GM18907 (cell line): ENCODE data around the gene ADAM17.
"Not testable (repeated sequence)": the region's sequence is repeated elsewhere in the genome, so short reads cannot be mapped to it uniquely, and the experiment has no call there.

Experiments
- ATAC-seq: cut with Tn5 transposase; IDR thresholded peaks from one replicate; pipeline ENCODE4 v1.9.1; 2021; ENCODE audit warnings: mild to moderate bottlenecking, moderate library complexity; ENCODE audit not compliant: unreplicated experiment

Gene ADAM17

DNA sequence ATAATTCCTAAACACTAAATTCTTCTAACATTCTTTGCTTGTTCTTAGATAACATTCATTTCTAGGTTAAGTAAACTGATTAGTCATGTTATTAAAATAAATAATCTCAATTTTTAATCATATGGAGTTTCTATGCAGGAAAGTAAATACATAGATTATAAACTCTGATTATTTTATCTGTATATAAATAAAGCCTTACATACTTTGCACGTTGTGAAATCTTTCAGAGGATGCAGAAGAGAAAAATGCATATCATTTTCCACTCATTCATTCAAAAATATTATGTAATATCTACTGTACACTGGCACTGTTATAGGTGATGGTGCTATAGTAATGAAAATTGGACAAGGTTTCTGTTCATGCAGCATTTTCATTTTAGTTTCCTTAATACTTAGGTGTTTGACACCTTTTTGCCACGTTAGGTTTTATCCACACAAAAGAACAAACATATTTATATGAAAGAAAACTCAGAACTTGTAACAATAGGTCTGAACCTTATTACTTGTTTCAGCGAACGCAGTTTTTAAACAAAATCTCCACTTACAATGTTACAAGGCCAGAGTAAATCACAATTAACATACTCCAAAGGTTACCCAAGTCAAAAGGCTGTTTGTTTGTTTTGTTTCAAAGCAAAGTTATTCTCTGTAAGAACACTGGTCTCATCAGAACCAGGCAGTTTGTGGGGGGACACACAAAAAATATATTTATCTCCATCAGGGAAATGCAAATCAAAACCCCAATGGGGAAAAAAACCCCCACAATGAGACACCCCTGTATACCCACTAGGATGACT is 27.4 kb downstream of the ADAM17 start:
- no peak for ATAC-seq

DNA sequence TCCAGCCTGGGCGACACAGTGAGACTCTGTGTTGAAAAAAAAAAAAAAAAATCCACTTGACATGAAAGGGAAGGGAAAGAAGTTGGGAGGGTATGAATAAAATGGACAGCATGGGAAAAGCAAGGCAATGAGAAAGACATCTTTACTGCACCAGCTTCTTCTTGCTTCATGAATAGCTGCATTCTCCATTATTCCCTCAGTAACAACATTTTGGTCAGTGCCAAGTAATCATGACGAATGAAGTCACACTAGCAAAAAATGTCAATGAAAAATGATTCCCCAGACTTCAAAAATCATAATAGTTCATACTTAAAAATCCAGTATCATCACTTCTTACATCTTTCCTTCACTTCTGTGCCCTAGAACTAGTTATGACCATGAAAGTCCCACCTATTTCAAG is 30.4 kb downstream of the ADAM17 start:
- ATAC-seq, result no peak

DNA sequence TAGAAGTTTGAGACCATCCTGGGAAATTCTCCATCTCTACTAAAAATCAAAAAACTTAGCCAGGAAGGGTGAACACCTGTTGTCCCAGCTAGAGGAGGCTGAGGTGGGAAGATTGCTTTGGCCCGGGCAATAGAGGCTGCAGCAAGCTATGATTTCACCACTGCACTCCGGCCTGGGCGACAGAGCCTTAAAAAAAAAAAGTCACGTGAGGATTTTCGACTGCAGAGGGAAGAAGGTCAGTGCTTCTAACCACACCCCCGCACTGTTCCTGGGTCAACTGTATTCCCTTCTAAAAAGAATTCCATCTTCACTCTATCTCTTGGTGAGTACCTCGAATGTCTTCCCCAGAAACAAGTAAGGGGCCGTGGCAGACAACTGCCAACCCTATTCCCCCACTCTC is 31.3 kb downstream of the ADAM17 start:
- ATAC-seq, result no peak

GRCh38 chr2:9519250-9519649 is 36.4 kb downstream of the ADAM17 start:
- ATAC-seq, result no peak

GRCh38 chr2:9518780-9519179 is 36.9 kb downstream of the ADAM17 start:
- no peak for ATAC-seq

GRCh38 chr2:9518163-9518562 is 37.5 kb downstream of the ADAM17 start:
- no peak for ATAC-seq

DNA sequence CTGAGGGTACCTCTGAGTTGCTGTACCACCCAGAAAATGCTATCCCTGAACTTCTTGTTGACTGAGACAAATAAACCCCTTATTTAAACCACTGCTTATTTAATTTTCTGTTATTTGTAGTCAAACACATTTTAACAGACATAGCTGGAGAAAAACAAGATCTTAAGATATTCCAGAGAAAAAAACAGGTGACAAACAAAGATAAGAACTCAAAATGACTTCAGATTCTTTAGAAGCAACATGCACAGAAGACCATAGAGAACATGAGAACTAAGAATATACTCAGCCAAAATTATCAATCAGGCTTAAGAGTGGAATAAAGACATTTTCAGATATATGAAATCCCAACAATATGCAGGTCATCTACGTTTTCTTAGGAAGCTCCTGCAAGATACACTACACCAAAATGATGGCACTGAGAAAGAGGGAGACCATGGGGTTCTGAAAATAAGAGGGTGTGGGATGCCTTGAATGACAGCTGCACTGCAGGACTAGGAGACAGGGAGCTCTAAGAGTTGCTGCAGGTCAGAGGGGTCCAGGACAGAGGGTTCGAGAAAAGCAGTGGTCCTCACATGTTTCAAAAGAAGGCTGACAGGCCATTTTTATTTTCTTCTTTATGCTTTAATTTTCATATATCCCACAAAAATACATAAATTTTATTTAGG is 38.4 kb downstream of the ADAM17 start:
- no peak for ATAC-seq

DNA sequence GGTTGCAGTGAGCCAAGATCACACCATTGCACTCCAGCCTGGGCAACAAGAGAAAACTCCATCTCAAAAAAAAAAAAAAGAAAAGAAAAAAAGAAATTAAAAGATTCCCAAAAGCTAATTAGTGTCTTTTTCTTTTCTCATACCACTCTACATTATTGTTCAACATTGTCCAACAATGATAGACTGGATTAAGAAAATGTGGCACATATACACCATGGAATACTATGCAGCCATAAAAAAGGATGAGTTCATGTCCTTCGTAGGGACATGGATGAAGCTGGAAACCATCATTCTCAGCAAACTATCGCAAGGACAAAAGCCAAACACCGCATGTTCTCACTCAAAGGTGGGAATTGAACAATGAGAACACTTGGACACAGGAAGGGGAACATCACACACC is 41.7 kb downstream of the ADAM17 start:
- ATAC-seq, result not testable (repeated sequence)

- ATAC-seq, result no peak
Measured at GRCh38 chr2:9508931-9509330, 46.7 kb downstream of the ADAM17 start.

DNA sequence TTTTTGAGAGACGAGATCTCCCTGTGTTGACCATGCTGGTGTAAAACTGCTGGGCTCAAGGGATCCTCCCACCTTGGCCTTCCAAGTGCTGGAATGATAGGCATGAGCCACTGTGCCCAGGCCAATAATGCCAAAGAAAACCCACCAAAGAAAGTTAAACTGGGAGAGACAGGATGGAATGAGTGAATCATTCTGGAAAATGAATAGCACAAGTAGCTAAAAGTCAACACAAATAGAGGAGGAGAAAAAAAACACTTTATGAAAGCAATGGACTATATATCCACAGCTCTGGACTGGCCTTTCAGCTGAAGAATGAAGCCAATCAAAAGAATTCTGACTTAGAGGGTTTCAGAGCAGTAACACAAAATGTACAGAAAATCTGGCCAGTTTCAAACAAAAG is 57.4 kb downstream of the ADAM17 start:
- no peak for ATAC-seq

- no peak for ATAC-seq
Measured at GRCh38 chr2:9497017-9497416, 58.6 kb downstream of the ADAM17 start.

DNA sequence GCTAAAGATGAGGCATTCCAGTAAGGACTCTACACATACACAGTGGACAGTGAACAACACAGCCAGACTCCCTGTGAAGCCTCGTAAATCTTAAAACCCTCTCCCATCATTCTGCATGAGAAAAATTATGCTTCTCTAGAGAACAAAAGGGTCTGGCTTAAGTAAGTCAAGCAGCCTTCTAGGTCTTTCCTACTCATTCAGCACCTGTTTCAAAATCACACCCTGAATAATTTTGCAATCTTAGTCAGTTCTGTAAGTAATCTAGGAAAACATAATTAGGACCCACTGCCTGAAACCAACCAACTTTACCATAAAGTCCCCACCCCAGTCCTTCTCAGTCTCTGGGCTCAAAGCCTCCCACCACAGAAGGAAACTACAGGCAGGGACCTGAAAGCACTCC is 61.5 kb downstream of the ADAM17 start:
- no peak for ATAC-seq

- no peak for ATAC-seq
Measured at GRCh38 chr2:9493478-9493877, 62.2 kb downstream of the ADAM17 start.

DNA sequence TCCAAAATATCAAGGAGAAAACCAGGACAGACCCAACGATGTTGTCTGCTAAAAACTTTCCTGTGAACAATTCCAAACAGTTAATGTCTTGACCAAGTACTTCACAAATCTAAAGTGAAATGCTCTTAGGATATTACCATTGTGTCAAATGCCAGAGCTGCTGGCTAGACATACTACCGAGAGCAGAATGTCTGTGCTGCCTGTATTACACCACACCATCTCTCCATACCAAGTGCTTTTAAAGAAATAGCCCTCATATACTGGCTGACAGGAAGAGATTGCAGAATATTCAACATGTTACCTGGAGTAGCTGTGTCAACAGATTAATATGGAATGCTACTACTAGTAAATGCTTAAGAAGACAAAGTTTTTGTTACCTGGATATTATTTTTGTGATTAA is 62.7 kb downstream of the ADAM17 start:
- ATAC-seq, result no peak

- ATAC-seq, result no peak
Measured at GRCh38 chr2:9490789-9491188, 64.8 kb downstream of the ADAM17 start.

DNA sequence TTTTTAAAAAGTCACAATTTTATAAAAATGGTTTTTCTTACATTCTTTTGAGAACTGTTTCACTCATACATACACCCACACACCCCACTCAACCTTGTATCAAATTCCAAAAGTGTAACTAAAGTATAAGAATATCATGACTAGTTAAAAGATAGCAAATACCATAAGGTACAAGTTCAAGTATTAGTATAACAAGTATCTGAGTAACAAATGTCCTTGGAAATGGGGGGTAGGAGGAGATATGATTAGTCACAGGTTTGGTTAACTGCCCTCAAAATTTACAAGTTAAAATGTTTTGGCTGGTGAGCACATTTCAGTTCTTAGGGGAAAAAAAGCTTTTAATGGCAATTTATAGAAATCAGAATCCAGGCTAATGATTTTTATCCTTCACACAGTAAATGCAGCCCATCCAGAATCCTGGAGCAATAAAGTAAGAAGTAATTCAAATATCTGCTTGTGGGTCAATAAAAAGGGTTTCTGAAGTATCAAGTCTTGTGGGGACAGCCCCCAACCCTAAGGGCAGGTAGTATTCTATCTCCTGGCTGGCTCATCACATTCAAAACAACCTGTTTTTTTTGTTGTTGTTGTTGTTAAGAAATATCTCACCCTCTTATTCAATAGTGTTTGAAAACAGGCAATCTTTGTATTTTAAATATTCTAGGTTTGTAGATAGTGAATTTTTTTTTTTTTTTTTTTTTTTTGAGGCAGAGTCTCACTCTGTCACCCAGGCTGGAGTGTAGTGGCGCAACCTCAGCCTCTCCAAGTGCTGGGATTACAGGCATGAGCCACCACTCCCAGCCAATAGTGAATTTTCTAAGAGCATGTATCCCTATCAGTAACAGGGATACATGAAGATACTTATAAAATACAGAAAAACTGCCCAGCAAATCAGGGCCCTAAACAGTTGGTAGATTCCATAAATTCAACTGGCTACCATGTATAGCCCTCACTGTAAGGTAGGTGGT is 66.8 kb downstream of the ADAM17 start:
- no peak for ATAC-seq

DNA sequence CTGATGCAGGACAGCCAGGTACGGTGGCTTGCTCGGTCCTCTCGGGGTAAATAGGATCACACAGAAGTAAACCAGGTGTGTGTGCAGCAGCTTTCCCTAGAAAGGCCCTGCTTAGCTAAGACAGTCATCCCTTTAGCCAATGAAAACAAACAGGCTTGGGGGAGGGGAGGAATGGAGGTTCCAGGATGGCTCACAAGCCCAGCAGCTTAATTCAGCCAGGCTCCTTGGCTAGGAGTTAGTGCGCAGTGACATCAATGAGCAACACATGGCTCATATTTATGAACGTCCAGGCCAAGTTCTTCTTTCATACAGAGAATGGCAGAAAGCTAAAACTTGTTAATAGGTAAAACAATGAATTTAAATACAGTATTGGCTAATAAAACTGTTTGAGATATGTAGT is 71.1 kb downstream of the ADAM17 start:
- ATAC-seq, result no peak

DNA sequence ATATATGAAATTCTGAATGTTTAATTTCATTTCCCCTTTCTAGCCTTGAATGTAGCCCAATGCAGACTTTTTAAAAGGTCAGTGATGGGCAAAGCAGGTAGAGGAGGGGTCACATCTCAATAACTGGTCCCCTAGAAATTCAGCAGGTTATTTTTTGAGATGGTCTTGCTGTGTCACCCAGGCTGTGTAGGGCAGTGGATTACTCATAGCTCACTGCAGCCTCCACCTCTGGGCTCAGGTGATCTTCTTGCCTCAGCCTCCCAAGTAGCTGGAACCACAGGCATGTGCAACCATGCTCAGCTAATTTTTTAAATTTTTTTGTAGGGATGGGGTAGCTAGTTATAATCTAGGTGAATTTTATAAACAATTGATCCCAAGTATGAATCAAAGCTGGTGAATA is 72.5 kb downstream of the ADAM17 start:
- ATAC-seq, result no peak

- no peak for ATAC-seq
Measured at GRCh38 chr2:9480157-9480556, 75.5 kb downstream of the ADAM17 start.

- ATAC-seq, result no peak
Measured at GRCh38 chr2:9478526-9478925, 77.1 kb downstream of the ADAM17 start.

DNA sequence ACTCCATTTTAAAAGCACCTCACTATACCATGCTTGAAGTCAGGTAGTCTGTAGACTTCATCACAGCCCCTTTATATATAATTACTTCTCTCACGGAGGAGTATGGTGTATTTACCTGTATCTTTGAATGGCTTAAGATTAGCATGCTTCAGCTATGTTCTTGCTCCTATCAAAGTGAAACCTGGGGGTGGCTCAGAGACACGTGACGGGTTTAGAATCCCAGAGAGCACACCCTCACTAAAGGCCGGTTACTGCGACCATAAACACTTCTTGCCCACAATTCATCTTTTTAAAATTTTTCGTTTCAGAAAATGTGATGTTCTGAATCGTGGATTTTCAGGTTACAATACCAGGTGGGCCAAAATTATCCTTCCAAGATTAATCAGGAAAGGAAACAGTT is 77.7 kb downstream of the ADAM17 start:
- ATAC-seq, result no peak
